GM19467 (cell line): Measurements from ENCODE around the gene SIGLEC5.
"Not testable (repeated sequence)": the region's sequence is repeated elsewhere in the genome, so short reads cannot be mapped to it uniquely, and the experiment has no call there.

Experiments
- ATAC-seq: cut with Tn5 transposase; IDR thresholded peaks from one replicate; pipeline ENCODE4 v1.9.1; 2021; ENCODE audit warnings: mild to moderate bottlenecking, moderate library complexity; ENCODE audit not compliant: unreplicated experiment

SIGLEC5 gene

GRCh38 chr19:51630315-51630714, at the start of gene SIGLEC5:
Gene SIGLEC5 (minus strand): TSS chr19:51630401. CDS start chr19:51630335, 66 bp downstream.
- not testable (repeated sequence) for ATAC-seq

GRCh38 chr19:51676566-51677083, 46.4 kb upstream of the SIGLEC5 start:
- ATAC-seq: no peak

- not testable (repeated sequence) for ATAC-seq
Observed at GRCh38 chr19:51675911-51676565, 45.8 kb upstream of the SIGLEC5 start.

GRCh38 chr19:51668216-51668615, 38.0 kb upstream of the SIGLEC5 start:
- no peak for ATAC-seq

GRCh38 chr19:51664997-51665396, 34.8 kb upstream of the SIGLEC5 start:
- no peak for ATAC-seq

- ATAC-seq: no peak
Observed at GRCh38 chr19:51664131-51664530, 33.9 kb upstream of the SIGLEC5 start.

- ATAC-seq: no peak
Observed at GRCh38 chr19:51663650-51664049, 33.4 kb upstream of the SIGLEC5 start.

GRCh38 chr19:51660975-51661600, 30.9 kb upstream of the SIGLEC5 start:
- no peak for ATAC-seq

GRCh38 chr19:51654783-51655182, 24.6 kb upstream of the SIGLEC5 start:
- ATAC-seq: no peak

GRCh38 chr19:51653162-51653561, 23.0 kb upstream of the SIGLEC5 start:
- no peak for ATAC-seq

- ATAC-seq: no peak
Observed at GRCh38 chr19:51652266-51652665, 22.1 kb upstream of the SIGLEC5 start.

GRCh38 chr19:51651216-51651846, 21.1 kb upstream of the SIGLEC5 start:
- no peak for ATAC-seq

GRCh38 chr19:51647318-51647717, 17.1 kb upstream of the SIGLEC5 start:
- no peak for ATAC-seq

- ATAC-seq: not testable (repeated sequence)
Observed at GRCh38 chr19:51646730-51647129, 16.5 kb upstream of the SIGLEC5 start, which contains the start of gene SIGLEC14. Gene SIGLEC14 (minus strand): TSS chr19:51646825. CDS start chr19:51646759, 66 bp downstream.

GRCh38 chr19:51644636-51645271, 14.6 kb upstream of the SIGLEC5 start:
- no peak for ATAC-seq

- ATAC-seq: no peak
Observed at GRCh38 chr19:51641648-51642047, 11.4 kb upstream of the SIGLEC5 start.

GRCh38 chr19:51640386-51640785, 10.2 kb upstream of the SIGLEC5 start:
- no peak for ATAC-seq

- ATAC-seq: no peak
Observed at GRCh38 chr19:51639916-51640315, 9.7 kb upstream of the SIGLEC5 start.

- ATAC-seq: no peak
Observed at GRCh38 chr19:51637362-51637978, 7.3 kb upstream of the SIGLEC5 start.

- no peak for ATAC-seq
Observed at GRCh38 chr19:51632126-51632525, 1.9 kb upstream of the SIGLEC5 start.
